Uterus (tissue), 2 donors: ENCODE data around the gene HDAC4.

Experiments used
- POLR2A ChIP-seq, 2 donors: fragments of 450-650 bp; IDR thresholded peaks; one replicate each; pipeline ENCODE4 v1.6.1; 2016; ENCODE audit warnings: antibody characterized with exemption in 2 of 2, mild to moderate bottlenecking in 1 of 2, moderate library complexity in 1 of 2
- TF ChIP-seq, protein P1 (sequence below), 4 experiments: fragments of 200-600 bp in 2 of 4; fragments of 450-650 bp in 2 of 4; sonication (generic) in 2 of 4; IDR thresholded peaks; one replicate each; pipeline ENCODE4 v1.5.1; 2016 to 2019; ENCODE audit warnings: antibody characterized with exemption in 4 of 4, mild to moderate bottlenecking in 2 of 4, moderate library complexity in 1 of 4

- TF ChIP-seq, protein P1, sequence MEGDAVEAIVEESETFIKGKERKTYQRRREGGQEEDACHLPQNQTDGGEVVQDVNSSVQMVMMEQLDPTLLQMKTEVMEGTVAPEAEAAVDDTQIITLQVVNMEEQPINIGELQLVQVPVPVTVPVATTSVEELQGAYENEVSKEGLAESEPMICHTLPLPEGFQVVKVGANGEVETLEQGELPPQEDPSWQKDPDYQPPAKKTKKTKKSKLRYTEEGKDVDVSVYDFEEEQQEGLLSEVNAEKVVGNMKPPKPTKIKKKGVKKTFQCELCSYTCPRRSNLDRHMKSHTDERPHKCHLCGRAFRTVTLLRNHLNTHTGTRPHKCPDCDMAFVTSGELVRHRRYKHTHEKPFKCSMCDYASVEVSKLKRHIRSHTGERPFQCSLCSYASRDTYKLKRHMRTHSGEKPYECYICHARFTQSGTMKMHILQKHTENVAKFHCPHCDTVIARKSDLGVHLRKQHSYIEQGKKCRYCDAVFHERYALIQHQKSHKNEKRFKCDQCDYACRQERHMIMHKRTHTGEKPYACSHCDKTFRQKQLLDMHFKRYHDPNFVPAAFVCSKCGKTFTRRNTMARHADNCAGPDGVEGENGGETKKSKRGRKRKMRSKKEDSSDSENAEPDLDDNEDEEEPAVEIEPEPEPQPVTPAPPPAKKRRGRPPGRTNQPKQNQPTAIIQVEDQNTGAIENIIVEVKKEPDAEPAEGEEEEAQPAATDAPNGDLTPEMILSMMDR (IDR thresholded peaks at IDR 0.05), result no peak
- TF ChIP-seq POLR2A (IDR thresholded peaks at IDR 0.05), result no peak
Observed at GRCh38 chr2:239019183-239019581, 381.6 kb downstream of the HDAC4 start.
